ENCODE results near the gene TMEM219.

TMEM219 gene

DNA sequence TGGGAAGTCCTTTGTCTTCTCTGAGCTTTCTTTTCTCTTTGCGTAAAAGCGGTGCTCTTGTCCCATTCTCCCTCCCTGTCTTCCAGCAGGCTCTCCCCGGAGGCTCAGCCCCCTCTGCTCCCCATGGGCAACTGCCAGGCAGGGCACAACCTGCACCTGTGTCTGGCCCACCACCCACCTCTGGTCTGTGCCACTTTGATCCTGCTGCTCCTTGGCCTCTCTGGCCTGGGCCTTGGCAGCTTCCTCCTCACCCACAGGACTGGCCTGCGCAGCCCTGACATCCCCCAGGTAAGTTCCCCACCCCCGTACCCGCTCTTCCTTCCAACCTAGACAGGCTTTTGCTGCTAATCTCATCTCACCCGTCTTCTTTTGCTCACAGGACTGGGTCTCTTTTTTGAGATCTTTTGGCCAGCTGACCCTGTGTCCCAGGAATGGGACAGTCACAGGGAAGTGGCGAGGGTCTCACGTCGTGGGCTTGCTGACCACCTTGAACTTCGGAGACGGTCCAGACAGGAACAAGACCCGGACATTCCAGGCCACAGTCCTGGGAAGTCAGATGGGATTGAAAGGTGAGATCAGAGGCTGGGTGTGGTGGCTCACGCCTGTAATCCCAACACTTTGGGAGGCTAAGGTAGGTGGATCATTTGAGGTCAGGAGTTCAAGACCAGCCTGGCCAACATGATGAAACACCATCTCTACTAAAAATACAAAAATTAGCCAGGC is 1.3 kb downstream of the TMEM219 start:
- DNase-seq: no peak
- TF ChIP-seq GATA1 (IDR thresholded peaks at IDR 0.05; ENCODE audit: low read depth, low read length) (no peak), POLR2A (IDR thresholded peaks at IDR 0.05; ENCODE audit: low read length) (no peak)

GRCh38 chr16:29968205-29968604 is 6.3 kb downstream of the TMEM219 start:
- TF ChIP-seq POLR2A (IDR thresholded peaks at IDR 0.05; ENCODE audit: low read length) (no peak), GATA1 (IDR thresholded peaks at IDR 0.05; ENCODE audit: low read depth, low read length) (no peak)

DNA sequence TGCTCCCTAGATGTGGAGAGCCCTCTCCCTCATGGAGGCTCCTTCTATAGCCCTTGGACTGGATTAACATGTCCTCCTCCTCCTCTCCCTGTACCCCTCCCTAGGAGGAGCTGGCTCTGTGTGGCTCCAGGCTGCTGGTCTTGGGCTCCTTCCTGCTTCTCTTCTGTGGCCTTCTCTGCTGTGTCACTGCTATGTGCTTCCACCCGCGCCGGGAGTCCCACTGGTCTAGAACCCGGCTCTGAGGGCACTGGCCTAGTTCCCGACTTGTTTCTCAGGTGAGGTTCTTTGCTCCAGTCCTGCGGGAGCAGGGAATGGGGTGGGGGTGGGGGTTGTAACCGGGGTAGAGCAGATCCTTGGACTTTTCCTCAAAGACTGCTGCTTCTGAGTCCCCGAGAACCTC is 9.4 kb downstream of the TMEM219 start:
- no peak for TF ChIP-seq GATA1 (IDR thresholded peaks at IDR 0.05; ENCODE audit: low read depth, low read length)
- no peak for TF ChIP-seq POLR2A (IDR thresholded peaks at IDR 0.05; ENCODE audit: low read length)
- no peak for DNase-seq

More at GRCh38 chr16:29968205-29968604, 6.3 kb downstream of the TMEM219 start:
- DNase-seq: no peak

GRCh38 chr16:29972500-29972899 is 10.6 kb downstream of the TMEM219 start:
- TF ChIP-seq GATA1 (IDR thresholded peaks at IDR 0.05; ENCODE audit: low read depth, low read length): no peak
- TF ChIP-seq POLR2A (IDR thresholded peaks at IDR 0.05; ENCODE audit: low read length): no peak
- DNase-seq: no peak

DNA sequence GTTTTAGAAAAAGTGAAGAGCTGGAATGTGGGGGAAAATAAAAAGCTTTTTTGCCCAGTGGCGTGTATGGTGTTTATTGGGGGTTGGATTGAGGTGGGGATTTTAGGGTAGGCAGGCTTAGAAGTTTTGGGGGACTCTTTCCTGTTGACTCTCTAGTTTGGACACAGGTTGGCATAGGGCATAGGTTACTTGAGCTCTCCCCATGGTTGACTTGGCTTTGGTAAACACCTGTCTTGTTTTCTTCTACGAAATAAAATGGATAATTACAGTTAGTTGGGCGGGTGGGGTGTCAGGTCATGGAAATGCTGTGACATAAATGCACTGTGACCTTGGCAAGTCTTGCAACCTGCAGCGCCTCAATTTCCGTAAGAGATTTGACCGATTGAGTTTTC is 11.1 kb downstream of the TMEM219 start:
- no peak for TF ChIP-seq POLR2A (IDR thresholded peaks at IDR 0.05; ENCODE audit: low read length)
- no peak for TF ChIP-seq GATA1 (IDR thresholded peaks at IDR 0.05; ENCODE audit: low read depth, low read length)
- no peak for DNase-seq

DNA sequence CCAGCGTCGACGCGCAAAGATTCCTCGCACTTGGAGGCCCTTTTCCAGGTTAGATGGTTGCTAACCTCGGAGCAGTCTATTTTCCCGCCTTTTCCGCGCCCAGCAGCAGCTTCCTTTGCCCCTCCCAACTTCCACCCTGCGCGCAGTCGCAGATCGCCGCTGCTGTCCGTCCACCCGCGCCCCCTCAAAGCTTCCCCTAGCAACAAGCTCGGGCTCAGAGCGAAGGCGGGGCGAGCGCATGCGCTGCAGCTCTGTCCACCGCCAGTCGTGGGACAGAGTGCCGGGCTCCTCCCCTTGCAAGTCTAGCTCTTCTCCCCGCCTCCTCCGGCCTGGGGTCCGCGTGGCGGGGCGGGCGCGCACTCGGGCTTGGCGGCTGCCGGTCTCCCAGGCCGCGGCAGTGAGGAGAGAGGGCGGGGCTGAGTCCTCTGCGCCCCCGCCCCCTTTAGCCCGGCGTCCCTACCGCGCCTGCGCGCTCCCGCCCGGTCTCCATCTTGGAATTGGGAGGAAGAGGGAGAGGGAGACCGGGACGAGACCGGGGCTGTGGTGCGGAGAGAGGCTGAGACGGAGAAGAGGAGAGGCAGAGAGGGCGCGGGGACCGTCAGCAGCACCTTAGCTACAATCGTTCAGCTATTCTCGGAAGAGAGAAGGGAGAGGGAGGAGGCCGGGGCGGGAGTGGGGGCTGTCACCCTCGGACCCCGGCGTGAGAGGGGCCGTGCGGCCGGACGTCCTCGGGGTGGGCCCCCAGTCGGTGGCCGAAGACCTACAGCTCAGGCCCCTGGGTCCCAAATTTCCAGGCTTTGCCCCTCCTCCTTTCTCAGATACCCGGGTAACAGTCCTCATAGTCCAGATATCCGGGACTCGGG is 11.7 kb downstream of the TMEM219 start, which contains the start of gene TAOK2:
TSS of gene TAOK2 (plus strand) at position 485 of the 863 bp plus-strand sequence. CDS start 3,905 bp downstream, outside the sequence.
- TF ChIP-seq POLR2A (IDR thresholded peaks at IDR 0.05; ENCODE audit: low read length) (peak; percentile 81), GATA1 (IDR thresholded peaks at IDR 0.05; ENCODE audit: low read depth, low read length) (no peak)
- peak; percentile 98 to 99 for DNase-seq

- peak in 1 of 2 experiments; percentile 54 for DNase-seq
Observed at GRCh38 chr16:29974291-29975133, 12.6 kb downstream of the TMEM219 start.

GRCh38 chr16:29975134-29975538 is 13.3 kb downstream of the TMEM219 start:
- TF ChIP-seq POLR2A (IDR thresholded peaks at IDR 0.05; ENCODE audit: low read length) (no peak), GATA1 (IDR thresholded peaks at IDR 0.05; ENCODE audit: low read depth, low read length) (no peak)
- no peak for DNase-seq

More at GRCh38 chr16:29974291-29975133, 12.6 kb downstream of the TMEM219 start:
- no peak for TF ChIP-seq POLR2A (IDR thresholded peaks at IDR 0.05; ENCODE audit: low read length)

- DNase-seq: peak in 1 of 2 experiments; percentile 52
- no peak for TF ChIP-seq POLR2A (IDR thresholded peaks at IDR 0.05; ENCODE audit: low read length)
- no peak for TF ChIP-seq GATA1 (IDR thresholded peaks at IDR 0.05; ENCODE audit: low read depth, low read length)
Observed at GRCh38 chr16:29975811-29976511, 14.1 kb downstream of the TMEM219 start.

DNA sequence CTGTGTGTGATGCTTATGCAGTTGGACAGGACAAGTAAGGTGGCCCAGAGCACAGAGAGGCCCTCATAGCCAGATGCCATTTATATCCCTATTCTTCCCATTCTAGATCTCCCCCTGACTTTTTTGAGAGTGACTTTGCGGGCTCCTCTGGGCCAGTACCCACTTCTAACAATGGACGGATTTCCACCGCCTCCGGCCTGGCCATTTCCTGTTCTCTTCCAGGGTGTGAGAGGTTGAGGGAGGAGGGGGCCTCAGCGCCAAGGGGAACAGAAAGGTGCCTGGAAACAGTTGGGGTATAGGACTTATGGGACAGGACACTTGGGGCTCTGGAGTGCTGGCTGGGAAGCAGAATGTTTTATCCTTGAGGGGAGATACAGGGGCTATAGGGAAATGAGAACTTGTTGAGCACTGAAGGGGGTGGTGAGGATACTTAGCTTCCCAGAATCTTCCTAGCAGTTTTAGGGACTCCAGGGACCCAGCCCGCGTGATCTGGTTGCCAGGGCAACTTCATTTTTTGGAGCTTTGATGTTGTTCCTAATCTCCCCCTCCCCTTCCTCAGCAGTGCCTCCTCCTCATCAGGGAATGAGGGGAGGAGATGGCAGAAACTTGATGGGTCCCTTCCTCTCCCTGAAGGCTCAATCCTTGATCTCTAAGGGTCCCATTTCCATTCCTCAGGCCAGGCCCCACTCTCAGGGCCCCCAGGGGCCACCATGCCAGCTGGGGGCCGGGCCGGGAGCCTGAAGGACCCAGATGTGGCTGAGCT is 15.4 kb downstream of the TMEM219 start:
- DNase-seq: no peak
- no peak for TF ChIP-seq POLR2A (IDR thresholded peaks at IDR 0.05; ENCODE audit: low read length)
- no peak for TF ChIP-seq GATA1 (IDR thresholded peaks at IDR 0.05; ENCODE audit: low read depth, low read length)

GRCh38 chr16:29978081-29978480 is 16.2 kb downstream of the TMEM219 start:
- no peak for DNase-seq
- no peak for TF ChIP-seq POLR2A (IDR thresholded peaks at IDR 0.05; ENCODE audit: low read length)
- TF ChIP-seq GATA1 (IDR thresholded peaks at IDR 0.05; ENCODE audit: low read depth, low read length): no peak

DNA sequence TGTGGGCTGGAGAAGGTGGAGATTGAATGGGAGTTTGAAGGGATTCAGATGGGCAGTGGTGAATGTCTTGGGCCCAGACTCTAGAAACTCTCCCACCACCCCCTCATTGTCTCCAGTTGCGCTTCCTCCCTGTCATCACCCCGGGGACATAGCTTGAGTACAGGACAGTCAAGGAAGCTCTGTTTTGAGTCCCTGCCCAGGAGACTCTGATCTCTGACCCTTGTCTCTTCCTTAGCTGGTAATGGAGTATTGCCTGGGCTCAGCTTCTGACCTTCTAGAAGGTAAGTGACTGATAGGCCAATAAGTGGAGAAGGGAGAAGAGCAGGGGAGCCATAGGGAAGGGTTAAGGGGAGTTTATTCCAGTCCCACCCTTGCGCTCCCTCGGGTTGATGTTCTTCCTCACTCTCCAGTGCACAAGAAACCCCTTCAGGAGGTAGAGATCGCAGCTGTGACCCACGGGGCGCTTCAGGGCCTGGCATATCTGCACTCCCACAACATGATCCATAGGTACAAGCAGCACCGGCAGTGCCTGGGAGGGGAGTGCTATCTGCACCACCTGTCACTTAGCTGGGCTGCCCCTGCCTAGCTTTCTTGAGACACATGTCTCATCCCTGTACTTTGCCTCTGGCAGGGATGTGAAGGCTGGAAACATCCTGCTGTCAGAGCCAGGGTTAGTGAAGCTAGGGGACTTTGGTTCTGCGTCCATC is 16.8 kb downstream of the TMEM219 start:
- DNase-seq: no peak

More for the DNA sequence above, 16.8 kb downstream of the TMEM219 start:
- TF ChIP-seq GATA1 (IDR thresholded peaks at IDR 0.05; ENCODE audit: low read depth, low read length): no peak

All from erythroblast (primary cell).